HG03025 (cell line): ENCODE results near the gene BNIP3.
A peak's percentile ranks its signal among the peaks of the same experiment; 100 is the strongest.

ENCODE experiments used
- ATAC-seq: cut with Tn5 transposase; IDR thresholded peaks from one replicate; pipeline ENCODE4 v1.9.1; 2021; ENCODE audit warnings: mild to moderate bottlenecking, moderate library complexity; ENCODE audit not compliant: unreplicated experiment, low FRiP score

BNIP3 gene

GRCh38 chr10:131981429-131982184 lies at the start of gene BNIP3:
Gene BNIP3 (minus strand): TSS chr10:131981923. CDS start chr10:131981806, 117 bp downstream.
- ATAC-seq: peak; percentile 94

DNA sequence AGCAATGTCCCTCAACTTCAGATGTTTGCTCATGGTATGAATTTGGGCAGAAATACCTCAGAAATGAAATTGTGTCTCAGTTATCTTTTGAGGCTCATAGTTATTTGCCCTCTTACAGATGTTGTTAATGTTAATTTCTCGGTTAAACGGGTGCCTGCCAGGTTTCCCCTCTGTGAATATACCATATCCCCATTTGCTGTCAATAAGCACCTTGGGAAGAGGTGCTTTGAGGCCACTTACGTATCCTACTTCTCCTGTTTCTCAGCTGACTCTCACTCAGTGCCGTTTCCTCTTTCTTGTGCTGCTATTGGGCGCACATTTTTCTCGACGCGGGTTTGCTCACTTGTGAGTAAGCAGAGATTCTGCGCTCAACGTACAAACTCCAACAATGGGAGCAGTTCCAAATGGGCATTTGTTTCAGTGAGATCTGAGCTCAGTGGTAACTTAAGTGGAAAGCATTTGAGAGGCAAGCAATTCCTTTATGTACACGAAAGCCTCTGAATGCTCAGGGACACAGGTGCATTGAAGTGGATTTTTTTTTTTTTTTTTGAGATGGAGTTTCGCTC lies 49.3 kb upstream of the BNIP3 start:
- ATAC-seq: no peak

- ATAC-seq: no peak
Observed at GRCh38 chr10:132028706-132029105, 47.0 kb upstream of the BNIP3 start.

DNA sequence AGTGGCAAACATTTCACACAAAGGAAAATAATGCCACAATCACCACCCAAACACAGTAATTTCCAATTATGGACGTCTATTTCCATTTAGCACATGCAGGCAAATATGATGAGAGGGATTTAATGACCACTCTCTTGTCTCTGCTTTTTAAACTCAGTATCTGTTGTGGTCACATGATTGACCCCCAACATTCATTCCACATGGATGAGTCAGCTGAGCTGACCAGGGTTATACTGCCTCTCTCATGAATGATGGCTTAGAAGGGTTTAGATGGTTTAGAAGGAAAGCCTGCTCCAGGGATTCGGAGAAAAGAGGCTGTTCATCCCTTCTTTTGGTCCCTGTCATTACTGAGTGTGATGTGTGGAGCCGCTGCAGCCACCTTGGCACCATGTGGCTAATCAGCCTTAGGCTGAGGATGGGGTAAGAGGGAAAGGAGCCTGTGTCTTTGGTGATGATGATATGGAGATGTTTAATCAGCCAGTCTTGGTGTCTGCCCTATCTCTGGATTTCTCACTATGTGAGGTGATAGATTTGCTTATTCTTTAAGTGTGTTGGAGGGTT lies 45.8 kb upstream of the BNIP3 start:
- no peak for ATAC-seq

GRCh38 chr10:132023092-132023811 lies 41.5 kb upstream of the BNIP3 start:
- ATAC-seq: peak; percentile 57

- ATAC-seq: no peak
Observed at GRCh38 chr10:132022241-132022640, 40.5 kb upstream of the BNIP3 start.

- no peak for ATAC-seq
Observed at GRCh38 chr10:132021504-132022143, 39.9 kb upstream of the BNIP3 start.

- no peak for ATAC-seq
Observed at GRCh38 chr10:132021046-132021445, 39.3 kb upstream of the BNIP3 start.

GRCh38 chr10:132020456-132020855 lies 38.7 kb upstream of the BNIP3 start:
- ATAC-seq: no peak

- ATAC-seq: no peak
Observed at GRCh38 chr10:132019366-132019765, 37.6 kb upstream of the BNIP3 start.

GRCh38 chr10:132018446-132018845 lies 36.7 kb upstream of the BNIP3 start:
- no peak for ATAC-seq

DNA sequence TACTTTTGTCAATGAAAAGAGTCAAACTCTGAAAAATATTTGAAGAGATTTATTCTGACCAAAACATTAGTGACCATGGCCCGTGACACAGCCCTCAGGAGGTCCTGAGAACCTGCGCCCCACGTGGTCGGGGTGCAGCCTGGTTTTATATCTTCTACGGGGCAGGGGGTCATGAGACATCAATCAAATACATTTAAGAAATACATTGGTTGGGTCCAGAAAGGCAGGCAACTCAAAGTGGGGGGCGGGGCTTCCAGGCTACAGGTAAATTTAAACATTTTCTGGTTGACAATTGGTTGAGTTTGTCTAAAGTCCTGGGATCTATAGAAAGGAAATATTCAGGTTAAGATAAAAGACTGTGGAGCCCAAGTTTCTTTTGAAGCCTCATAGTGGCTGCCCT lies 34.8 kb upstream of the BNIP3 start:
- no peak for ATAC-seq

DNA sequence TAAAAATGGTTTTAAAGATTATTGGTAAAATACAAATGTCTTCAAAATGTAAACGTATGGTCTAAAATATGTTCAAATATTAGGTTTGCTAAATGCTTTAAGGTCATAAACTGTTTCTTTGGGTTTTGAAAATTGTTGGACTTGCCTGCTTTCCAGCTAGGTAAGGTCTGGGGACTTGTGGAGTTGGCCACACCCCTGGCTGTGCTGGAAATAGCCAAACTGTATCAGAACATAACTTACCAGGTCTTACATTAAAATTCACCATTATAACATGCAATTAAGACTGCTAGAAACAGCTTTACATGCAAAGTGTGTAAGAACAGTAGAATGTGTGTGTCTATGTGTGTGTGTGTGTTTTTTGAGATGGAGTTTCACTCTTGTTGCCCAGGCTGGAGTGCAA lies 29.7 kb upstream of the BNIP3 start:
- ATAC-seq: no peak

GRCh38 chr10:132011024-132011423 lies 29.3 kb upstream of the BNIP3 start:
- no peak for ATAC-seq

DNA sequence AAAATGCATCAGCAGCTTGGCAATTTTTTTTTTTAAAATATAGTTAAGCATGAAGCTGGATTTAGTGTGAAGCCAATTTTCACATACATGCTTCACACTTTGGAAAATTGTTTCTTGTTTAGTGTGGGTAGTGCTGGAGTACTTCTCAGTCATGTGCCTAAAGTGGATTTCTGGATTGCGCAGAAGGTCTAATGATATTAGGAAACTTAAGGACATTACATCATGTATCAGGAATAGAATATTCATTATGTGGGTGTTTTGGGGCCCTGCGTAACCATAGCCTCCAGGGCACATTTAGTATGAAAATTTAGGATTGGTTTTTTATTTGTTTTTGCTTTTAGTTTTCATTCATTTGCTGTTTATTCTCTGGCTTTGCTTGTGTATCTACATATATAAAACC lies 28.8 kb upstream of the BNIP3 start:
- ATAC-seq: no peak

DNA sequence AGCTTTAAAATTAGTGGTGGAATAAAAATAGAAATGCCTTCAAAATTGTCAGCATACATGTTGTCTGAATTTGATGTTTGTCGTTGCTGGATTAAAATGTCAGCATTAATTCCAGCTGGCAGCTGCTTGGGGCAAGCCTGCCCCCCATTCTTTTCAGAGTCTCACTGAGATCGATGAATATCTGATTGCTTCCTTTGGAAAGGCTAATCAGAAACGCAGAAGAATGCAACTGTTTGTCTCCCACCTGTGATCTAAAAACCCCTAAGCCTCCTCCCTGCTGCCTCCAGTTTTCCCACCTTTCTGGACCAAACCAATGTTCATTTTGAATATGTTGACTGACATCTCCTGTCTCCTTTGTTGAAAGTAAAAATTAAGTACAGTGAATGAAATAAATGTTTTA lies 27.9 kb upstream of the BNIP3 start:
- ATAC-seq: no peak

GRCh38 chr10:132007681-132008080 lies 26.0 kb upstream of the BNIP3 start:
- ATAC-seq: no peak

DNA sequence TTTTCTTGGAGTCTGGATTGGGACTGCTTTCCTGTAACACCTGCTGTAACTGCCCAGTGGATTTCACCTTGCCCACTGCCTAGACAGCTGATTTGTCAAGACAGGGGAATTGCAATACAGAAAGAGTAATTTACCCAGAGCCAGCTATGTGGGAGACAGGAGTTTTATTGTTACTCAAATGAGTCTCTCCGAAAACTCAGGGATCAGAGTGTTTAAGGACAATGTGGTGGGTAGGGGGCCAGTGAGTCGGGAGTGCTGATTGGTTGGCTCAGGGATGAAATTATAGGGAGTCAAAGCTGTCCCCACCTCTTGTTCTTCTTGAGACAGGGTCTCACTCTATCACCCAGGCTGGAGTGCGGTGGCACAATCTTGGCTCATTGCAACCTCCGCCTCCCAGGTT lies 25.2 kb upstream of the BNIP3 start:
- no peak for ATAC-seq

DNA sequence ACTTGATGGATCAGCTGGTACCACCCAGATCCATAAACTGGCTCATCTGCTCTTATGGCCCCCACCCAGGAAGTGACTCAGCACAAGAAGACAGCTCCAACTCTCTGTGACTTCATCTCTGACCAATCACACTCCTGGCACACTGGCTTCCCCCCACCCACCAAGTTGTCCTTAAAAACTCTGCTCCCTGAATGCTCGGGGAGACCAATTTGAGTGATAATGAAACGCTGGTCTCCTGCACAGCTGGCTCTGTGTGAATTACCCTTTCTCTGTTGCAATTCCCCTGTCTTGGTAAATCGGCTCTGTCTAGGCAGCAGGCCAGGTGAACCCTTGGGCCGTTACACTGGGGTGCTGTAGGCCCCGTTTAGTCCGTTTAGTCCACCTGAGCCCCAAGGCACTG lies 23.4 kb upstream of the BNIP3 start:
- no peak for ATAC-seq

DNA sequence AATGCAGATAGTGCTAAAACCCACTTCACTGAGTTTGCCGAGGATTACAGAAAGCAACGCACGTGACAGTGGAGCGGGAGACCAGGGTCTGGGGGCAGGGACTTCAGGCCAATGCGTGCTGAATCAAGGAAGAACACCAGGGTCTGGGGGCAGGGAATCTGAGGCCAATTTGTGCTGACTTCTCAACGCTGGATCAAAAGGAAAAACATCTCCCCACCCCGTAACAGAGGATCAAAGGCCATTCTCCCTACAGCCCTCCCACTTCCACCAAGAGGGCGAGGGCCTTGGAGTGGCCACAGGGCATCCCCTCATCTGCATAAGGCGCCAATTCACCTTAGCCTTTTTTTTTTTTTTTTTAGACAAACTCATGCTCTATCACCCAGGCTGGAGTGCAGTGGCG lies 22.3 kb upstream of the BNIP3 start:
- no peak for ATAC-seq
